Germinal center (tissue), 1 donor: ENCODE measurements around the gene ZDHHC12.
A peak's percentile ranks its signal among the peaks of the same experiment; 100 is the strongest.

Source experiments
- DNase-seq: peaks from one replicate; pipeline ENCODE4 v3.0.0; 2012; ENCODE audit warnings: mixed read lengths, low spot score

The ZDHHC12 gene

GRCh38 chr9:128685636-128686489, 38.1 kb downstream of the ZDHHC12 start:
- peak; percentile 50 for DNase-seq

GRCh38 chr9:128684325-128685199, 39.4 kb downstream of the ZDHHC12 start:
- DNase-seq: peak; percentile 89

- DNase-seq: no peak
Observed at GRCh38 chr9:128684065-128684324, 39.9 kb downstream of the ZDHHC12 start.

GRCh38 chr9:128683340-128684064, 40.4 kb downstream of the ZDHHC12 start:
- DNase-seq: peak; percentile 61

- no peak for DNase-seq
Observed at GRCh38 chr9:128677794-128678193, 46.1 kb downstream of the ZDHHC12 start.

- no peak for DNase-seq
Observed at GRCh38 chr9:128675382-128675781, 48.5 kb downstream of the ZDHHC12 start.
